ENCODE measurements around the gene ACOXL.

- TF ChIP-seq CTCF (IDR thresholded peaks at IDR 0.05) (no peak), POLR2AphosphoS5 (IDR thresholded peaks at IDR 0.05) (no peak)
These were observed 376.4 kb downstream of the ACOXL start for GRCh38 chr2:111108745-111109271.
